H1 (cell line): Measurements from ENCODE around the gene RARB. TPM values are rescaled to one million over a fixed set of nuclear protein-coding genes. Genes with fewer than 3 reads are reported as not detected.

Source experiments
- CTCF ChIA-PET: fragments of 300-600 bp; sonication (Branson Sonifier 250); formaldehyde crosslinking; loops from one replicate; lab custom pipeline; 2021; ENCODE audit not compliant: partially characterized antibody; lab: Charles Lee
- POLR2A ChIA-PET: fragments of 300-600 bp; sonication (Branson Sonifier 250); formaldehyde crosslinking; loops from one replicate; lab custom pipeline; 2021; ENCODE audit warnings: inconsistent platforms; ENCODE audit not compliant: partially characterized antibody; lab: Charles Lee
- DNase-seq, 2 experiments: peaks; one replicate each; pipeline versions ENCODE4 v3.0.0 to v3.0.0-alpha.2; 2010 to 2022; ENCODE audit warnings: low spot score in 2 of 2, low read depth in 1 of 2, mixed read lengths in 1 of 2
- FAIRE-seq: peaks from 2 replicates; lab custom pipeline; 2011; peaks lifted over from hg19 to GRCh38; lab: Jason Lieb, UNC
- H2AFZ ChIP-seq: 2 replicates; pipeline ENCODE4 v1.8.1; 2012; ENCODE audit warnings: low read length, inconsistent platforms
- H2AK5ac ChIP-seq: 2 replicates; pipeline ENCODE4 v1.6.1; 2013; ENCODE audit warnings: low read depth, low read length
- H2BK120ac ChIP-seq: replicated peaks from 2 replicates; pipeline ENCODE3; 2013; ENCODE audit warnings: low read depth, low read length, inconsistent platforms
- H2BK12ac ChIP-seq: 2 replicates; pipeline ENCODE4 v1.6.1; 2013; ENCODE audit warnings: low read depth, low read length
- H2BK15ac ChIP-seq: 2 replicates; pipeline ENCODE4 v1.6.1; 2013; ENCODE audit warnings: low read length
- H2BK20ac ChIP-seq: 2 replicates; pipeline ENCODE4 v1.6.1; 2013; ENCODE audit warnings: low read length
- H2BK5ac ChIP-seq: 2 replicates; pipeline ENCODE4 v1.6.1; 2013; ENCODE audit warnings: low read depth, low read length
- H3K14ac ChIP-seq: 2 replicates; pipeline ENCODE4 v1.6.1; 2013; ENCODE audit warnings: inconsistent platforms; ENCODE audit not compliant: insufficient read length
- H3K18ac ChIP-seq: 2 replicates; pipeline ENCODE4 v1.6.1; 2013; ENCODE audit warnings: low read length; ENCODE audit errors: extremely low read depth
- H3K23ac ChIP-seq: 2 replicates; pipeline ENCODE4 v1.6.1; 2013; ENCODE audit warnings: inconsistent platforms; ENCODE audit not compliant: insufficient read length
- H3K23me2 ChIP-seq: 2 replicates; pipeline ENCODE4 v1.6.1; 2013; ENCODE audit warnings: low read depth, low read length
- H3K27ac ChIP-seq: 2 replicates; pipeline ENCODE4 v1.6.1; 2011; ENCODE audit warnings: low read depth, low read length, inconsistent platforms
- H3K27me3 ChIP-seq, 4 experiments: replicated peaks in 1 of 4; 1 replicate in 1 of 4; 2 replicates in 3 of 4; pipeline versions ENCODE4 v1.6.1 to v1.8.1; 2011 to 2013; ENCODE audit warnings: low read length in 3 of 4, mild to moderate bottlenecking in 3 of 4, inconsistent platforms in 2 of 4, mixed read lengths in 2 of 4, moderate library complexity in 1 of 4; ENCODE audit not compliant: control insufficient read depth in 3 of 4, insufficient read depth in 3 of 4; ENCODE audit errors: extremely low read depth in 1 of 4
- H3K36me3 ChIP-seq, 4 experiments: 2 replicates each; pipeline versions ENCODE4 v1.6.1 to v1.8.1; 2011 to 2013; ENCODE audit warnings: mild to moderate bottlenecking in 4 of 4, low read length in 3 of 4, moderate library complexity in 2 of 4, control low read depth in 1 of 4, inconsistent platforms in 1 of 4; ENCODE audit not compliant: insufficient read depth in 4 of 4, control insufficient read depth in 2 of 4
- H3K4ac ChIP-seq: replicated peaks from 2 replicates; pipeline ENCODE3; 2013; ENCODE audit warnings: low read length, low read depth, mixed read lengths, inconsistent platforms; ENCODE audit not compliant: insufficient read length
- H3K4me1 ChIP-seq, 4 experiments: replicated peaks in 1 of 4; 1 replicate in 1 of 4; 2 replicates in 3 of 4; pipeline versions ENCODE4 v1.6.1 to v1.8.1; 2011 to 2013; ENCODE audit warnings: low read length in 3 of 4, inconsistent platforms in 2 of 4, mixed read lengths in 1 of 4; ENCODE audit not compliant: insufficient read depth in 4 of 4, control insufficient read depth in 3 of 4
- H3K4me2 ChIP-seq, 2 experiments: 2 replicates each; pipeline versions ENCODE4 v1.6.1 to v1.8.1; 2011 to 2013; ENCODE audit warnings: low read depth in 2 of 2, low read length in 2 of 2, control low read depth in 1 of 2, inconsistent platforms in 1 of 2, mild to moderate bottlenecking in 1 of 2; ENCODE audit not compliant: insufficient read depth in 1 of 2
- H3K4me3 ChIP-seq, 4 experiments: fragments of 200-600, 300-600 bp in 1 of 4; sonication (generic), shearing (Covaris generic), sonication (Bioruptor Twin) in 1 of 4; 2 replicates each; pipeline versions ENCODE4 v1.5.1 to v1.8.1; 2011 to 2016; ENCODE audit warnings: low read length in 4 of 4, low read depth in 3 of 4, control low read depth in 2 of 4, inconsistent platforms in 2 of 4, mild to moderate bottlenecking in 2 of 4, mixed read lengths in 1 of 4, moderate library complexity in 1 of 4; ENCODE audit not compliant: insufficient read depth in 2 of 4; ENCODE audit errors: extremely low read depth in 1 of 4
- H3K56ac ChIP-seq: replicated peaks from 2 replicates; pipeline ENCODE3; 2013; ENCODE audit warnings: low read depth, mild to moderate bottlenecking, mixed read lengths, low read length, inconsistent platforms; ENCODE audit not compliant: insufficient read length
- H3K79me1 ChIP-seq: 2 replicates; pipeline ENCODE4 v1.6.1; 2013; ENCODE audit warnings: low read depth, low read length, control low read depth
- H3K79me2 ChIP-seq, 2 experiments: 2 replicates each; pipeline versions ENCODE4 v1.6.1 to v1.8.1; 2012 to 2013; ENCODE audit warnings: low read length in 2 of 2, mild to moderate bottlenecking in 2 of 2, inconsistent platforms in 1 of 2; ENCODE audit not compliant: insufficient read depth in 2 of 2, control insufficient read depth in 1 of 2
- H3K9ac ChIP-seq, 4 experiments: replicated peaks in 1 of 4; 1 replicate in 1 of 4; 2 replicates in 3 of 4; pipeline versions ENCODE4 v1.6.1 to v1.8.1; 2011 to 2013; ENCODE audit warnings: low read depth in 3 of 4, low read length in 3 of 4, control low read depth in 2 of 4, mild to moderate bottlenecking in 2 of 4, moderate library complexity in 2 of 4, inconsistent platforms in 1 of 4; ENCODE audit errors: extremely low read depth in 1 of 4
- H3K9me3 ChIP-seq, 2 experiments: 2 replicates each; pipeline versions ENCODE4 v1.6.1 to v1.8.1; 2012 to 2013; ENCODE audit warnings: mild to moderate bottlenecking in 2 of 2, moderate library complexity in 2 of 2, control low read depth in 1 of 2, inconsistent platforms in 1 of 2, low read depth in 1 of 2, low read length in 1 of 2, mixed read lengths in 1 of 2; ENCODE audit not compliant: insufficient read depth in 2 of 2
- H4K20me1 ChIP-seq, 2 experiments: replicated peaks in 1 of 2; 2 replicates each; pipeline versions ENCODE3 to v1.8.1; 2011 to 2013; ENCODE audit warnings: inconsistent platforms in 2 of 2, low read length in 2 of 2, mild to moderate bottlenecking in 1 of 2; ENCODE audit not compliant: insufficient read depth in 2 of 2, control insufficient read depth in 1 of 2
- H4K5ac ChIP-seq: 2 replicates; pipeline ENCODE4 v1.6.1; 2013; ENCODE audit warnings: low read length, low read depth, mixed read lengths, inconsistent platforms; ENCODE audit not compliant: insufficient read length
- H4K8ac ChIP-seq: 2 replicates; pipeline ENCODE4 v1.8.0; 2013; ENCODE audit warnings: mild to moderate bottlenecking, moderate library complexity, low read length, inconsistent platforms; ENCODE audit not compliant: insufficient read depth; ENCODE audit errors: extremely low read depth
- H4K91ac ChIP-seq: replicated peaks from 2 replicates; pipeline ENCODE3; 2013; ENCODE audit warnings: low read length, mixed read lengths, inconsistent platforms; ENCODE audit not compliant: insufficient read length
- KDM1A ChIP-seq: fragments of 200-600, 300-600 bp; sonication (generic); IDR thresholded peaks from 2 replicates; pipeline ENCODE4 v1.7.1; 2016; ENCODE audit warnings: mild to moderate bottlenecking, low read length, borderline replicate concordance
- KDM4A ChIP-seq: IDR thresholded peaks from one replicate; pipeline ENCODE4 v1.7.1; 2012; ENCODE audit warnings: low read depth, mild to moderate bottlenecking, moderate library complexity, low read length, inconsistent platforms; ENCODE audit not compliant: severe bottlenecking
- MAX ChIP-seq: IDR thresholded peaks from 2 replicates; pipeline ENCODE4 v1.6.1; 2012; ENCODE audit warnings: inconsistent platforms
- NRF1 ChIP-seq: IDR thresholded peaks from 2 replicates; pipeline ENCODE4 v1.6.1; 2011; ENCODE audit warnings: mild to moderate bottlenecking, low read depth, low read length, improper control_type of control experiment
- POLR2AphosphoS5 ChIP-seq: IDR thresholded peaks from 2 replicates; pipeline ENCODE4 v1.6.1; 2011; ENCODE audit warnings: low read depth, low read length
- WGBS, 2 experiments: shearing (Covaris generic) in 1 of 2; methylation state at CpG; one replicate each; pipeline versions ENCODE4 v1.1.6 to v1.1.7; 2013 to 2015; ENCODE audit warnings: low lambda C conversion rate in 2 of 2, mixed read lengths in 2 of 2, inconsistent platforms in 1 of 2, low coverage in 1 of 2, missing lambda C conversion rate in 1 of 2; ENCODE audit not compliant: insufficient replicate concordance in 2 of 2, insufficient coverage in 1 of 2, insufficient read length in 1 of 2; ENCODE audit errors: extremely low coverage in 1 of 2, missing lambda C conversion rate in 1 of 2; 5-methylcytosine and 5-hydroxymethylcytosine counted together
- polyA plus RNA-seq, 7 experiments: library from polyadenylated mRNA; depleted of rRNA in 3 of 7; stranded (reverse) in 5 of 7; unstranded in 2 of 7; fragments of >200 nt in 5 of 7; fragments of 200-250 nt in 2 of 7; gene quantifications; 1 replicate in 5 of 7; 2 replicates in 1 of 7; 4 replicates in 1 of 7; pipeline versions ENCODE4 v1.2.1 to v1.2.3, GENCODE V29; 2011 to 2013; ENCODE audit warnings: missing spikeins in 2 of 7, mixed read lengths in 2 of 7
- total RNA-seq: library from RNA; stranded (reverse); fragmentation: NEBNext Ultra II Directional; extraction: Animal tissue kit (Norgen Biotek cat#: 25700); gene quantifications from 2 replicates; pipeline ENCODE4 v1.2.1, GENCODE V29; 2021

RARB gene
- total and polyA plus RNA-seq, 2 of the 8 experiments (the other 6 are each of a cell fraction or from before 2014, with no cell fraction given) = 0.15 to 0.22 TPM

DNA sequence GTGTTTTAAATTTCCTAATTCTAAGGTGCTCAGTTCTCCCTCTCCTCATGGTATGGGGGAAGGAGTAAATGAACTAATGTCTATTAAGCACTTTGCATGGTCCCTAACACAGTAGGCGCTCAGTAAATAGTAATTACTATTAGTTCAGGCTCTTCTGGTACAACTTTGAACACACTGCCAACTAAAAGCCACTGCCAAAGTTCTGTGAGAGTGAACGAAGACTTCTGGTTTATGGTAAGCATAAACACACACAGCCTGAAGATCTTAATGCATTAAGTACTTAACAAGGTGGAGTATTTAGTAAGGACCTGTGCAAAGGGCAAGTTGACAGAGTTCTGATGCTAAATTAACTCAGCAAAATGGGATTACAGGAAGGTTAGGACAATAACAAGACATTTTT lies 24.7 kb downstream of the RARB start:
- no peak overlapping the region for H4K91ac ChIP-seq
- CTCF ChIA-PET = no interaction called here
- no peak for FAIRE-seq

More for the DNA sequence above, 24.7 kb downstream of the RARB start:
- H3K9ac ChIP-seq = no peak overlapping the region
- no peak overlapping the region for H2BK5ac ChIP-seq
- H3K56ac ChIP-seq = no peak overlapping the region
- no peaks in the 10 kb centered on the region for H3K79me2 ChIP-seq
- WGBS, 2 experiments = 87% methylated on average over 2 of the region's 2 CpGs; no CpG with 5 or more reads in 1 of the 2 experiments
- no peak overlapping the region for H3K18ac ChIP-seq
- TF ChIP-seq KDM1A (no peak), POLR2AphosphoS5 (no peak), KDM4A (no peak), NRF1 (no peak), MAX (no peak)
- DNase-seq = no peak
- no peak overlapping the region for H2BK15ac ChIP-seq
- peaks cover 0 to 19% (median 11%) of the 10 kb centered on the region in 4 experiments; a peak in 5 of 7 replicates for H3K4me1 ChIP-seq
- no peaks in the 10 kb centered on the region for H3K36me3 ChIP-seq
- no peaks in the 10 kb centered on the region for H3K27me3 ChIP-seq
- H2BK120ac ChIP-seq = no peak overlapping the region
- no peaks in the 10 kb centered on the region for H3K23me2 ChIP-seq
- no peaks in the 10 kb centered on the region for H4K20me1 ChIP-seq
- H3K4me2 ChIP-seq = no peak overlapping the region
- no peak overlapping the region for H4K5ac ChIP-seq
- POLR2A ChIA-PET = no interaction called here
- H2BK20ac ChIP-seq = no peak overlapping the region
- no peaks in the 10 kb centered on the region for H3K9me3 ChIP-seq
- no peak overlapping the region for H3K14ac ChIP-seq
- no peak overlapping the region for H3K27ac ChIP-seq
- no peak overlapping the region for H2AFZ ChIP-seq
- H2AK5ac ChIP-seq = no peak overlapping the region
- H4K8ac ChIP-seq = no peak overlapping the region
- H3K4ac ChIP-seq = no peak overlapping the region
- H3K79me1 ChIP-seq = no peaks in the 10 kb centered on the region
- no peak overlapping the region for H2BK12ac ChIP-seq
- H3K23ac ChIP-seq = no peak overlapping the region
- no peak overlapping the region for H3K4me3 ChIP-seq
